NCI-H1694 (cell line): ENCODE data around the gene CELF4.
"Not testable (repeated sequence)": the region's sequence is repeated elsewhere in the genome, so short reads cannot be mapped to it uniquely, and the experiment has no call there.

Experiments used
- DNase-seq: peaks from one replicate; lab custom pipeline; 2025; lab: John Stamatoyannopoulos, UW

Gene CELF4

GRCh38 chr18:37465958-37466357 lies 99.6 kb downstream of the CELF4 start:
- no peak for DNase-seq

GRCh38 chr18:37464257-37464656 lies 101.3 kb downstream of the CELF4 start:
- DNase-seq, result no peak

GRCh38 chr18:37461329-37461728 lies 104.3 kb downstream of the CELF4 start:
- DNase-seq, result not testable (repeated sequence)

- peak; percentile 19 for DNase-seq
These were observed 105.0 kb downstream of the CELF4 start for GRCh38 chr18:37460604-37461003.

- no peak for DNase-seq
These were observed 106.9 kb downstream of the CELF4 start for GRCh38 chr18:37458697-37459096.

GRCh38 chr18:37457753-37458152 lies 107.8 kb downstream of the CELF4 start:
- DNase-seq, result no peak

- no peak for DNase-seq
These were observed 108.3 kb downstream of the CELF4 start for GRCh38 chr18:37457341-37457740.

- DNase-seq, result no peak
These were observed 108.7 kb downstream of the CELF4 start for GRCh38 chr18:37456873-37457272.

- DNase-seq, result no peak
These were observed 109.2 kb downstream of the CELF4 start for GRCh38 chr18:37456395-37456794.

- no peak for DNase-seq
These were observed 111.8 kb downstream of the CELF4 start for GRCh38 chr18:37453752-37454151.

GRCh38 chr18:37452682-37453385 lies 112.8 kb downstream of the CELF4 start:
- DNase-seq, result no peak

GRCh38 chr18:37452015-37452414 lies 113.6 kb downstream of the CELF4 start:
- DNase-seq, result peak; percentile 16

GRCh38 chr18:37451239-37451825 lies 114.3 kb downstream of the CELF4 start:
- DNase-seq, result no peak

- DNase-seq, result peak; percentile 31
These were observed 115.0 kb downstream of the CELF4 start for GRCh38 chr18:37450434-37451132.

GRCh38 chr18:37449618-37450017 lies 116.0 kb downstream of the CELF4 start:
- DNase-seq, result no peak

GRCh38 chr18:37448946-37449345 lies 116.7 kb downstream of the CELF4 start:
- DNase-seq, result no peak

- DNase-seq, result no peak
These were observed 117.4 kb downstream of the CELF4 start for GRCh38 chr18:37447962-37448888.

GRCh38 chr18:37445836-37446235 lies 119.8 kb downstream of the CELF4 start:
- DNase-seq, result no peak

GRCh38 chr18:37445368-37445767 lies 120.2 kb downstream of the CELF4 start:
- no peak for DNase-seq

GRCh38 chr18:37443325-37444055 lies 122.1 kb downstream of the CELF4 start:
- peak; percentile 66 for DNase-seq

- DNase-seq, result no peak
These were observed 123.1 kb downstream of the CELF4 start for GRCh38 chr18:37442477-37442876.
